VCaP (cell line): ENCODE data around the gene MRPS11.

Source experiments
- H3K27ac ChIP-seq: fragments of 450-650 bp; 2 replicates; pipeline ENCODE4 v1.5.1; 2017
- CTCF ChIP-seq: fragments of 450-650 bp; conservative IDR thresholded peaks from 2 replicates; pipeline ENCODE4 v1.5.1; 2017; ENCODE audit warnings: mild to moderate bottlenecking, moderate library complexity

Gene MRPS11

GRCh38 chr15:88448991-88449461 lies 18.5 kb upstream of the MRPS11 start:
- H3K27ac ChIP-seq: no peak overlapping the region
- no peak for TF ChIP-seq CTCF

- TF ChIP-seq CTCF: no peak
- no peak overlapping the region for H3K27ac ChIP-seq
Measured at GRCh38 chr15:88449581-88449980, 17.9 kb upstream of the MRPS11 start.

- no peak overlapping the region for H3K27ac ChIP-seq
- TF ChIP-seq CTCF: peak; percentile 92
Measured at GRCh38 chr15:88450125-88450798, 17.2 kb upstream of the MRPS11 start.

GRCh38 chr15:88453651-88454050 lies 13.9 kb upstream of the MRPS11 start:
- H3K27ac ChIP-seq: no peak overlapping the region

GRCh38 chr15:88454236-88454635 lies 13.3 kb upstream of the MRPS11 start:
- H3K27ac ChIP-seq: no peak overlapping the region
- no peak for TF ChIP-seq CTCF

More at GRCh38 chr15:88453651-88454050, 13.9 kb upstream of the MRPS11 start:
- no peak for TF ChIP-seq CTCF

- no peak overlapping the region for H3K27ac ChIP-seq
Measured at GRCh38 chr15:88454867-88455810, 12.4 kb upstream of the MRPS11 start.

More at GRCh38 chr15:88454867-88455810, 12.4 kb upstream of the MRPS11 start:
- TF ChIP-seq CTCF: peak; percentile 97
